Right ventricle myocardium inferior (tissue), 1 donor: ENCODE results near the gene CTIF. TPM values are rescaled to one million over a fixed set of nuclear protein-coding genes. Genes with fewer than 3 reads are reported as not detected.
"Not testable (repeated sequence)": the region's sequence is repeated elsewhere in the genome, so short reads cannot be mapped to it uniquely, and the experiment has no call there.

ENCODE experiments used
- ATAC-seq: fragments of 200-7000 bp; cut with Tn5 transposase; one replicate; pipeline ENCODE4 v1.9.1; 2020; ENCODE audit warnings: mild to moderate bottlenecking, moderate library complexity
- DNase-seq: peaks from one replicate; pipeline ENCODE4 v3.0.0; 2021; ENCODE audit errors: missing footprints
- intact Hi-C: fragments of 100-400 bp; cut with DNase I; formaldehyde crosslinking; loops from one replicate; pipeline ENCODE4 v1.11.0; 2022
- total RNA-seq: library from RNA; stranded (reverse); fragmentation: NEBNext Ultra II Directional; extraction: Animal tissue kit (Norgen Biotek cat#: 25700); gene quantifications from one replicate; pipeline ENCODE4 v1.2.1, GENCODE V29; 2021
- donor health status: DM: no; HTN: yes; CAD: no; lungs with severe emphysema.

Gene CTIF
- total RNA-seq, 1 donor from 2014 or later = 74.0 TPM

- intact Hi-C loops = no loop called here
- DNase-seq = no peak
- ATAC-seq = no peak
Measured at GRCh38 chr18:48703418-48703817, 164.6 kb downstream of the CTIF start.

GRCh38 chr18:48705043-48705442, 166.2 kb downstream of the CTIF start:
- ATAC-seq (no peak), DNase-seq (no peak)
- intact Hi-C loops = no loop called here

- ATAC-seq (no peak), DNase-seq (no peak)
- intact Hi-C loops = no loop called here
Measured at GRCh38 chr18:48705531-48705930, 166.7 kb downstream of the CTIF start.

DNA sequence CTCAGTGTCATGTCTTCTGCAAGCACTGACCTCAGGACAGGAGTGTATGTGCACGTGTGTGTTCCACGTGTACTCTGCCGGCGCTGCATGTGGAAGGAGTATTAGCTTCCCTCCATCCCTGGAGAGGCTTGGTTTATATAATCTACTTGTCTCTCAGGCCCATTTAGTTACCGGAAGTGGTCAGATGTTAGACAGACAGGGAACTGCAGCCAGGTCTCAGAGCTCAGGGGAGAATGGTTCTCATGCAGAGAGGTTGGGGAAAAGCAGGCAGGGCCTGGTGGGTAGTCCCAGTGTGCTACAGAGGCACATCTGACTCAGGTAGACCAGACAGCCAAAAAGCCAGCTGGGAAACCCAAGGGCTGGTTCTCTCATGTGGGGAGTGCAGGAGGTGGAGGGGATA, 167.9 kb downstream of the CTIF start:
- no peak for DNase-seq
- ATAC-seq = peak; percentile 18
- intact Hi-C loops = no loop called here

DNA sequence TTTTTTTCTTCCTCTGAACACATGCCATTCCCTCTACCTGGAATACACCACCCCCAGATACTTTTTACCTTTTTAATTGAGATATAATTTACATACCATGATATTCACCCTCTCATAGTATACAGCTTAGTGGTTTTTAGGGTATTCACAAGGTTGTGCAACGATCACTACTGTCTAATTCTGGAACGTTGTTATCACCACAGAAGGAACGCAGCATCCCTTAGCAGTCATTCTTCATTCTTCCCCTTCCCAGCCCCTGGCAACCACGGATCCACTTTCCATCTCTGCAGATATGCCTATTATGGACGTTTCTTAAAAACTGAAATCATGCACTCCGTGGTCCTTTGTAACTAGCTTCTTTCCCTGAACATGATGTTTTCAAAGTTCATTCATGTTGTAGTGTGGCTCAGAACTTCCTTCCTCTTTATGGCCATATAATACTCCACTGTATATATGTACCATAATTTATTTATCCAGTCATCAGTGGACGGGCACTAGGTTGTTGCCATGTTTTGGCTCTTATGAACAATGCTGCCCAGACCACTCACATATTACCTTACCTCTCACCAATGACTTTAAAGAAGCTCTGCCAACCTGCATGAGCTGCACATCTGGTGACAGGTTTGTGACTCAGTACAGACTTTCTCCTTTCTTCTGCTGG, 168.9 kb downstream of the CTIF start:
- intact Hi-C loops = no loop called here
- no peak for DNase-seq
- no peak for ATAC-seq

GRCh38 chr18:48708807-48709206, 170.0 kb downstream of the CTIF start:
- intact Hi-C loops = no loop called here
- DNase-seq (no peak), ATAC-seq (no peak)

GRCh38 chr18:48709371-48710062, 170.7 kb downstream of the CTIF start:
- no peak for ATAC-seq
- DNase-seq = no peak
- intact Hi-C loops = loop anchor here (5.0 kb wide), 1 partner anchor 68 kb away; no protein-coding TSS in a partner anchor

GRCh38 chr18:48711651-48712486, 173.0 kb downstream of the CTIF start:
- no peak for DNase-seq
- intact Hi-C loops = loop anchor here (2.0 to 5.0 kb wide), 2 partner anchors 31 to 65 kb away; no protein-coding TSS in a partner anchor

DNA sequence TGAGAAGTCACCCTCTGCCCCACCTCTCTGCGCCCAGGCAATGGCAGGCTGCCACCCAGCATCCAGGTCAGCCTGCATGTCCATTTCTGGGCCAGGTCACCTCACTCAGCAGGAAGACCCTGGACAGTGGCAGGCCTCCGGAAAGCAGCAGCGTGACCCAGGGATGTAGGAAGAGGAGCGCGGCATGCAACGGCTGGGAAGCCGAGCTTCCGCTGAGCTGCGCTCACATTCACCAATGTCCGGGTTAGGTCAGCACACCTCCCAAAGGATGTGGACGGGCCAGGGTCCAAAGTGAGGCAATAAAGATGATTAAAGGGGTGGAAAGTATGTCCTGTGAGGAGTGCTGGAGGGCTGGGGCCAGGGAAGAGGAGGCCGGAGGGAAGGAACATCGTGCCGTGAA, 174.5 kb downstream of the CTIF start:
- intact Hi-C loops = loop anchor here (2.0 to 5.0 kb wide), 2 partner anchors 33 to 64 kb away; no protein-coding TSS in a partner anchor
- ATAC-seq (peak; percentile 55), DNase-seq (no peak)

More at GRCh38 chr18:48711651-48712486, 173.0 kb downstream of the CTIF start:
- peak; percentile 53 for ATAC-seq

DNA sequence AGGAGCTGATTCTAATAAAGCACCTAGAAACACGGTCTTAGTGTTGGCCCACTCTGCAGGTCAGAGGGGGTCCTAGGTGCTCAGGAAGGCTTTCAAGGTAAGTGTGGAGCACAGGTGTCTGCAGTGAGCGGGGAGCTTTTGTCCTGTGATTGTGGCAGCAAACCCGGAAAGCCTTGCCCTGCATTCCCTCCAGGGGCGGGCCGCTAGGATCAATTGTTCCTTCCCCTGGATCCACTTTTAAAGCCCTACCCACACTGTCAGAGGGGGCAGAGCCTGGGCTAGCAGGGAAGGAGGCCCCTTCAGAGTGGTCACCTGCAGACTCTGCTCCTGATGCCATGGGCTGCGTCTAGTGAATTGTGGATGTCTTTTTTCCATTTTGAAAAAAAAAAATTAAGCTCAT, 176.0 kb downstream of the CTIF start:
- ATAC-seq (no peak), DNase-seq (no peak)
- intact Hi-C loops = loop anchor here (5.0 kb wide), 1 partner anchor 62 kb away; no protein-coding TSS in a partner anchor

GRCh38 chr18:48715711-48716361, 177.0 kb downstream of the CTIF start:
- intact Hi-C loops = no loop called here
- peak; percentile 65 for ATAC-seq
- peak; percentile 82 for DNase-seq

DNA sequence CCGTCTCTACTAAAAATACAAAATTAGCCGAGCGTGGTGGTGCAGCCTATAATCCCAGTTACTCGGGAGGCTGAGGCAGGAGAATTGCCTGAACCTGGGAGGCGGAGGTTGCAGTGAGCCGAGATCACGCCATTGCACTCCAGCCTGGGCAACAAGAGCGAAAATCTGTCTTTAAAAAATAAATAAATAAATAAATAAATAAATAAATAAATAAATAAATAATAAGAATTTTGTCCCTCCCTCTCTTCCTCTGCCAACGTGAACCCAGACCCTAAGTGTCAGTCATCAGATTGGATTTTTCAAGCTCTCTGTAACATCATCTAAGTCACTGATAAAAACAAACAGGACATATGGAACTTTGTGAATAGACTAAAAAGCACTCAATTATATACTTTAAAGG, 178.4 kb downstream of the CTIF start:
- ATAC-seq, intact Hi-C loops, DNase-seq: not testable (repeated sequence)

- ATAC-seq = no peak
- intact Hi-C loops = no loop called here
Measured at GRCh38 chr18:48718251-48718959, 179.6 kb downstream of the CTIF start.

GRCh38 chr18:48719388-48719787, 180.6 kb downstream of the CTIF start:
- ATAC-seq = no peak
- DNase-seq = no peak
- intact Hi-C loops = no loop called here

More at GRCh38 chr18:48718251-48718959, 179.6 kb downstream of the CTIF start:
- DNase-seq = no peak

GRCh38 chr18:48719974-48720654, 181.3 kb downstream of the CTIF start:
- intact Hi-C loops = no loop called here
- no peak for DNase-seq
- no peak for ATAC-seq

- DNase-seq (no peak), ATAC-seq (no peak)
- intact Hi-C loops = no loop called here
Measured at GRCh38 chr18:48720655-48721025, 181.8 kb downstream of the CTIF start.

DNA sequence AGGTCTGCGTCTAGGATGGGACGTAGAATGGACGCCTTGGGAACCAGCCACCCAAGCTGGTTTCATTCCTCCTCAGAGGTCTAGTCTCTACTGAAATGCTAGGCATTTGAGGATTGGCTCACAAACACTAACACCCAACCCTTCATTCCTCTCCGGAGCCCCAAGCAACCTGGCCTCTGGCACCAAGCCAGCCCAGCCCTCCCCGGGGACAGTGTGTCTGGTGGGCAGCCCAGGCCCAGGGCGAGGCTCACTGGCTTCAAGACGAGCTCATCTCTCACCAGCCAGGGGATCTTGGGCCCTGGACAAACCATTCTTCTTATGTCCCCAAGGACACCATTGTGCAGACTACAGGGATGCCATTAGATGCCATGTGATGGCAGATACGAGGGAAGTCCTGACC, 182.5 kb downstream of the CTIF start:
- no peak for DNase-seq
- ATAC-seq = no peak
- intact Hi-C loops = no loop called here

GRCh38 chr18:48723016-48723415, 184.2 kb downstream of the CTIF start:
- DNase-seq = no peak
- intact Hi-C loops = no loop called here
- no peak for ATAC-seq
